ENCODE results near the gene GPD1L. TPM values are rescaled to one million over a fixed set of nuclear protein-coding genes. Genes with fewer than 3 reads are reported as not detected.

Gene GPD1L
- total RNA-seq, 4 donors from 2014 or later: 24.0 to 42.8 (median 27.1) TPM

DNA sequence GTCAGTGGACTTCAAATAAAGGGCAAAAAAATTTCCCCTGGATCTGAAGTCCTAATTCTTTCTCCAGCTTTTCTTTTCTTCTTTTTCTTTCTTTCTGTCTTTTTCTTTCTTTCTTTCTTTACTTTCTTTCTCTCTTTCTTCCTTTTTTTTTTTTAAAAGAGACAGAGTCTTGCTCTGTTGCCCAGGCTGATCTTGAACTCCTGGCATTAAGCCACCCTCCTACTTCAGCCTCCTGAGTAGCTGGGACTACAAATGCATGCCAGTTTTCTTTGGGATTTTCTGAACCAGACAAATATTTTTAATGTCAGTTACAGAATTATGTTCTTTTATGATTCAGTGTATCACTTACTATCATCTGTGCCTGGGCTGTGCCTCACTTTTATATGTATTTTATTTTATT lies 86.7 kb downstream of the GPD1L start:
- intact Hi-C loops (cut with DNase I; ENCODE audit: low total_unique reads): no loop called here
- no peak overlapping the region for H3K4me3 ChIP-seq (ENCODE audit: low read depth, poor library complexity, severe bottlenecking)
- DNase-seq (ENCODE audit: low spot score in 2 of 2): no peak
- TF ChIP-seq POLR2A (IDR thresholded peaks at IDR 0.05): no peak
- TF ChIP-seq CTCF (IDR thresholded peaks at IDR 0.05): no peak

GRCh38 chr3:32194653-32195052 lies 88.2 kb downstream of the GPD1L start:
- TF ChIP-seq POLR2A (IDR thresholded peaks at IDR 0.05): no peak
- TF ChIP-seq CTCF (IDR thresholded peaks at IDR 0.05): no peak
- H3K4me3 ChIP-seq (ENCODE audit: low read depth, poor library complexity, severe bottlenecking): no peak overlapping the region
- intact Hi-C loops (cut with DNase I; ENCODE audit: low total_unique reads): no loop called here
- 86 to 89% methylated on average over 1 of the region's 1 CpG for whole genome bisulfite sequencing, 2 donors
- DNase-seq (ENCODE audit: low spot score in 2 of 2): no peak

DNA sequence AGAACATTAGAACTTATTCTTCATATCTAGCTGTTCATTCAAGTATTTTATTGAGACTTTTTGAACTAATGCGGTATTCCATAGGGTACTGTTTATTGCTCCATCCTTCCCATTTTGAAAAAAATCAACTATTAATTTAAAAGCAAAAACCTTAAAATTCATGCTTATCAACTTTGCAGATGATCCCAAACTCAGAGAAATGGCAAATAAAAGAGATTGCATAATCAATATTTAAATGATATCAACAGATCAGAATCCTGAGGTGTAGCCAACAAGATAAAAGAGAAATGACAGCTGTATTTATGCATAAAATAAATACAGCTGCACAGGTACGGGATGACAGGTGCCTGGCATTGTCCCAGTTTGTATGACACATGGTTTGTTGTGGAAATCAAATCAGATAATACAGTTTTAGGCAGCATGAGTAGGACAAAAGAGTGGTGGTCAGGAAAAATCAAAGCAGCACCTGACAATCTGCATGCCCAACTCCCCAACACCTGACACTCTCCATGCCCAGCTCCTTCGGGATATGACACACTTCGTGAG lies 89.6 kb downstream of the GPD1L start:
- WGBS, 2 donors: 72 to 74% methylated on average over 4 of the region's 4 CpGs
- no peak for DNase-seq (ENCODE audit: low spot score in 2 of 2)
- H3K4me3 ChIP-seq (ENCODE audit: low read depth, poor library complexity, severe bottlenecking): no peak overlapping the region
- no peak for TF ChIP-seq POLR2A (IDR thresholded peaks at IDR 0.05)
- no peak for TF ChIP-seq CTCF (IDR thresholded peaks at IDR 0.05)
- intact Hi-C loops (cut with DNase I; ENCODE audit: low total_unique reads): no loop called here

GRCh38 chr3:32197991-32198390 lies 91.6 kb downstream of the GPD1L start:
- no peak for TF ChIP-seq CTCF (IDR thresholded peaks at IDR 0.05)
- no peak for TF ChIP-seq POLR2A (IDR thresholded peaks at IDR 0.05)
- WGBS, 2 donors: 82 to 88% methylated on average over 1 of the region's 1 CpG
- no peak overlapping the region for H3K4me3 ChIP-seq (ENCODE audit: low read depth, poor library complexity, severe bottlenecking)
- intact Hi-C loops (cut with DNase I; ENCODE audit: low total_unique reads): no loop called here
- no peak for DNase-seq (ENCODE audit: low spot score in 2 of 2)

GRCh38 chr3:32198714-32199113 lies 92.3 kb downstream of the GPD1L start:
- TF ChIP-seq POLR2A (IDR thresholded peaks at IDR 0.05) (no peak), CTCF (IDR thresholded peaks at IDR 0.05) (no peak)
- no peak overlapping the region for H3K4me3 ChIP-seq (ENCODE audit: low read depth, poor library complexity, severe bottlenecking)
- 80 to 92% methylated on average over 3 of the region's 3 CpGs for WGBS, 2 donors
- intact Hi-C loops (cut with DNase I; ENCODE audit: low total_unique reads): no loop called here
- DNase-seq (ENCODE audit: low spot score in 2 of 2): no peak

DNA sequence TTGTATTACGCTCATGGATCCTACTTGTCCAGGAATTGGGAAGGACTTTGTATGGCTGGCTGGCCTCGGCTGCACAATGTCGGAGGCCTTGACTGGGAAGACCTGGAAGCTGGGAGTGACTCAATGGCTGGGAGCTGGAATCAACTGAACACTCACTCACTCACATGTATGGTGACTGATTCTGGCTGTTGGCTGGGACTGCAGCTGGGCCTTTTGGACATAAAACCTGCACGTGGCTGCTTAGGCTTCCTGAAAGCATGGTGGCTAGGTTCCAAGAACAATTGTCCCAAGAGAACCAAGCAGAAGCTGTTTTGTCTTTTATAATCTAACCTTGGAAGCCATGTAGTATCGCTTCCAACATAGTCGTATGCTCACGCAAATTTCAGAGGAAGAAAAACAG lies 94.1 kb downstream of the GPD1L start:
- TF ChIP-seq POLR2A (IDR thresholded peaks at IDR 0.05) (no peak), CTCF (IDR thresholded peaks at IDR 0.05) (no peak)
- DNase-seq (ENCODE audit: low spot score in 2 of 2): peak in 1 of 2 donors; percentile 16
- 56 to 66% methylated on average over 7 of the region's 7 CpGs for WGBS, 2 donors

More for the DNA sequence above, 94.1 kb downstream of the GPD1L start:
- H3K4me3 ChIP-seq (ENCODE audit: low read depth, poor library complexity, severe bottlenecking): no peak overlapping the region
- intact Hi-C loops (cut with DNase I; ENCODE audit: low total_unique reads): no loop called here

All from lower leg skin (tissue), 4 donors.